Right renal cortex interstitium (tissue), 3 donors: Measurements from ENCODE around the gene SDC3. TPM values are rescaled to one million over a fixed set of nuclear protein-coding genes. Genes with fewer than 3 reads are reported as not detected.
"Not testable (repeated sequence)": the region's sequence is repeated elsewhere in the genome, so short reads cannot be mapped to it uniquely, and the experiment has no call there.

Source experiments
- DNase-seq, 3 donors: peaks; one replicate each; pipeline ENCODE4 v3.0.0-alpha.2; 2013; ENCODE audit warnings: low read depth in 3 of 3, low spot score in 2 of 3
- polyA plus RNA-seq, 3 donors: library from polyadenylated mRNA; unstranded; fragments of 120-200 nt; gene quantifications; one replicate each; pipeline ENCODE4 v1.2.1, GENCODE V29; 2013; ENCODE audit not compliant: insufficient read length in 3 of 3

Gene SDC3
- polyA plus RNA-seq, 3 donors, result 22.6 to 25.3 (median 25.2) TPM

GRCh38 chr1:30877205-30877912 lies 31.2 kb downstream of the SDC3 start:
- no peak for DNase-seq

GRCh38 chr1:30876451-30877204 lies 31.9 kb downstream of the SDC3 start:
- no peak for DNase-seq

- no peak for DNase-seq
Measured at GRCh38 chr1:30875916-30876315, 32.6 kb downstream of the SDC3 start.

- no peak for DNase-seq
Measured at GRCh38 chr1:30875197-30875596, 33.4 kb downstream of the SDC3 start.

GRCh38 chr1:30874176-30874575 lies 34.4 kb downstream of the SDC3 start:
- DNase-seq, result no peak

- no peak for DNase-seq
Measured at GRCh38 chr1:30872948-30873263, 35.7 kb downstream of the SDC3 start.

GRCh38 chr1:30872033-30872947 lies 36.3 kb downstream of the SDC3 start:
- DNase-seq, result no peak

GRCh38 chr1:30871276-30871871 lies 37.2 kb downstream of the SDC3 start:
- DNase-seq, result no peak

- DNase-seq, result no peak
Measured at GRCh38 chr1:30870656-30871055, 37.9 kb downstream of the SDC3 start.

GRCh38 chr1:30870035-30870434 lies 38.5 kb downstream of the SDC3 start:
- DNase-seq, result no peak

- no peak for DNase-seq
Measured at GRCh38 chr1:30868833-30869435, 39.6 kb downstream of the SDC3 start.

- DNase-seq, result not testable (repeated sequence)
Measured at GRCh38 chr1:30868057-30868456, 40.5 kb downstream of the SDC3 start.

GRCh38 chr1:30867537-30867936 lies 41.0 kb downstream of the SDC3 start:
- no peak for DNase-seq

GRCh38 chr1:30866594-30866993 lies 42.0 kb downstream of the SDC3 start:
- no peak for DNase-seq

- DNase-seq, result no peak
Measured at GRCh38 chr1:30864681-30865080, 43.9 kb downstream of the SDC3 start.

- DNase-seq, result no peak
Measured at GRCh38 chr1:30863858-30864604, 44.5 kb downstream of the SDC3 start.

- no peak for DNase-seq
Measured at GRCh38 chr1:30860320-30860652, 48.3 kb downstream of the SDC3 start.

GRCh38 chr1:30857964-30858363 lies 50.6 kb downstream of the SDC3 start:
- no peak for DNase-seq

- no peak for DNase-seq
Measured at GRCh38 chr1:30857062-30857461, 51.5 kb downstream of the SDC3 start.

- DNase-seq, result no peak
Measured at GRCh38 chr1:30856260-30856790, 52.2 kb downstream of the SDC3 start.
